NK-92 (cell line): Measurements from ENCODE around the gene SNAP23.

Source experiments
- DNase-seq: peaks from one replicate; lab custom pipeline; 2025; ENCODE audit not compliant: unreplicated experiment; lab: John Stamatoyannopoulos, UW

The SNAP23 gene

DNA sequence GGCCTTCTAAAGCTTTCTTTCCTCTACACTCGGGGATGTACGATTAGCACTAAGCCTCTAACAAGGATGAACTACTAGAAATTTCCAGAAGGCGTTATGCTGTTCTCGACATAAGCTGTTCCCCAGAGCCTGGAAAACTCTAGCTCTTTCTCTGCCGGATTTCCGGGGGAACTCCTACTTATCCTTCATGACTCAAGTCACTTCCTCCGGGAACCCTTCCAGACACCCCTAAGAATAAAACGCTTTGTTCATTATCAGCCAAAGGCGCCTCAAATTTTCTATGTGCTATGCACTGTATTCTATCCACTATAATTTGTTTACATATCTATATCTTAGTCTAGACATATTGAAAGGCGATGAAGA, 455 bp upstream of the SNAP23 start:
- no peak for DNase-seq

DNA sequence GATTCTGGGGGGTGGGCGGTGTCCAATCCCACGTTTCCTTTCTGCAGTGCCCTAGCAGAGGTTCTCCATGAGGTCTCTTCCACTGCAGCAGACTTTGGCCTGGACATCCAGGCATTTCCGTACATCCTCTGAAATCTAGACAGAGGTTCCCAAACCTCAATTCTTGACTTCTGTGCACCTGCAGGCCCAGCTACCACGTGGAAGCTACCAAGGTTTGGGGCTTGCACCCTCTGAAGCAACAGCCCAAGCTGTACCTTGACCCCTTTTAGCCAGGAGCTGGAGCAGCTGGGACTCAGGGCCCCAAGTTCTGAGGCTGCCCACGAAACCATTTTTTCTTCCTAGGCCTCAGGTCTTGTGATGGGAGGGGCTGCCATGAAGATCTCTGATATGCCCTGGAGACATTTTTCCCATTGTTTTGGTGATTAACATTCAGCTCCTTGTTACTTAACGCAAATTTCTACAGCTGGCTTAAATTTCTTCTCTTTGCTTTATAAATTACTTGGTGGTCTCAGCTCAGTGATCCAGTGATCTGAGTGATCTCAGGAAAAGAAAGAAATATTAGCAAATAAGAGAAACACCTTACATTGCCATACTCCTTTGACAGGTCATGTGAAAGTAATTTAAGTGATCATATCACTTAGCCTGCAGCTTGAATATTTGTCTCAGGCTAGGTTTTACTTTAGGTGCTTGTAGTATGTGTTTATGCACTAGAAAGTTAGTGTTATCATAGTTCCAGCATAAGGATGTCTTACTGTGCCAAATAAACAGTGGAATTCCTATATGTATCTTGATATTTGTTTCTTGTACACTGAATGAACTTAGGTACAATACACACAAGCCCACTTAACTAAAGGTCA, 3.0 kb downstream of the SNAP23 start:
- no peak for DNase-seq

DNA sequence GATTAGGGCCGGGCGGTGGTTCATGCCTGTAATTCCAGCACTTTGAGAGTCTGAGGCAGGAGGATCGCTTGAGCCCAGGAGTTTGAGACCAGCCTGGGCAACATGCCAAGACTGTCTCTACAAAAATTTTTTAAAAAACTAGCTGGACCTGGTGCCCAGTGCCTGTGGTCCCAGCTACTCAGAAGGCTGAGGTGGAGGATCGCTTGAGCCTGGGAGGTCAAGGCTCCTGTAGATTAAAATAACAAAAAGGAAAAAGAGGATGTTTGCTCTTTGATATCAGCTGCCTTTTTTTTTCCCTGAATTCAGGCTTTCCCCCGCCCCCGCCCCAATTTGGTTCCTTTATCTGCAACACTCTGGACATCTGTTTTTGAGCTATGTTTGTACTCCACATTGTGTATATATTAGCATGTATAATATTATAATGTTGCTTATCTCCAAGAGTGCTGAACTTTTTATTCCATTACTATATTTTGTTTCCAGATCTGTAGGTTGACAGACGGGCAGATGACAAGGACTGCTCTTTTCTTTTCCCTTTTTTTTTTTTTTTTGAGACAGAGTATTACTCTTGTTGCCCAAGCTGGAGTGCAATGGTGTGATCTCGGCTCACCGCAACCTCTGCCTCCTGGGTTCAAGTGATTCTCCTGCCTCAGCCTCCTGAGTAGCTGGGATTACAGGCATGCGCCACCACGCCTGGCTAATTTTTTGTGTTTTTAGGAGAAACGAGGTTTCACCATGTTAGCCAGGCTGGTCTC, 4.6 kb downstream of the SNAP23 start:
- no peak for DNase-seq

DNA sequence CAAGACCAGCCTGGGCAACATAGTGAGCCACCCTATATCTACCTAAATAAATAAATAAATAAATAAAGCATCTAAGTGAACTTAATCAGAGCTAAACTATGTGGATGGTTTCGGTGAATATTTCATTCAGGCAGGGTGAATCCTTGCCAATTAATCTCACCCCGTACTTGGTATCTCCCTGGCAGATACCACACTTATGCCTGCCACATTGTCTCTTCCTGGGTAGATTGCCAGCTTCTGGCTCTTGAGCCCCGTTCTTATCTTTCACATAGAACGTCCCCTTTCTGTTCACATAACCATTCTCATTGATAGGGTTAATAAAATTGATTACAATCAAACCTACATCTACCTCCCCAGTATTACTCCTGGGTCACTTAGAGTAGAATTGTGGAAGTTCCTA, 7.0 kb downstream of the SNAP23 start:
- no peak for DNase-seq

DNA sequence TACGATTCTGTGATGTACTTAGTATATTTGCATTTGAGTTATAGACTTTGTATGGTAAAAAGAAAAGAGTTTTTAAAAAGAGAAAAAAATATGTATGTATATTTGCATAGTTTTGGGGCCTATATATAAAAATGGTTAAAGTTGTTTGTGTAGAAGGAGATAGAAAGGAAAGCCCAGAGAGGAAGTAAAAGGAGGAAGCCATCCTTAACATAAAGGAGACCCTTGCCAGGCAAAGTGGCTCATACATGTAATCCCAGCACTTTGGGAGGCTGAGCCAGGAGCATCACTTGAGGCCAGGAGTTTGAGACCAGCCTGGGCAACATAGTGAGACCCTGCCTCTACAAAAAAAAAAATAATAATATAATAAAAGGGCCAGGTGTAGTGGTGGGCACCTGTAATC, 8.4 kb downstream of the SNAP23 start:
- no peak for DNase-seq

DNA sequence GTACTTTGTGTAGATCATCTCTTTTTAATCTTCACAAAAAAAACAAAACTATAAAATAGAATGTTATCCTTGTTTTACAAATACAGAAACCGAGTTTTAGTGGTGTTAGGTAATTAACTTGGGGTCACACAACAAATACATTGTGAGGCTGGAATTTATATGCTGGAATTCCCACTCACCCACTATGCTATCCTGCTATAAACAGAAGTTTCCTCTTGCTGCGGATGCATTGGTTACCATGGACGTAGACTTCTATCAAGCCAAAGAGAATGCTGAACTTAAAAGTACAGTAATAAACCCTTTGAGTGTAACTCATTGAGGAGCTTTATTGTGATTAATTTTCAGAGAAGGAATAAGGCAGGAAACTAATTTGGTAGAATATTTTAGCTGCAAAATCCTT, 9.2 kb downstream of the SNAP23 start:
- DNase-seq = no peak

DNA sequence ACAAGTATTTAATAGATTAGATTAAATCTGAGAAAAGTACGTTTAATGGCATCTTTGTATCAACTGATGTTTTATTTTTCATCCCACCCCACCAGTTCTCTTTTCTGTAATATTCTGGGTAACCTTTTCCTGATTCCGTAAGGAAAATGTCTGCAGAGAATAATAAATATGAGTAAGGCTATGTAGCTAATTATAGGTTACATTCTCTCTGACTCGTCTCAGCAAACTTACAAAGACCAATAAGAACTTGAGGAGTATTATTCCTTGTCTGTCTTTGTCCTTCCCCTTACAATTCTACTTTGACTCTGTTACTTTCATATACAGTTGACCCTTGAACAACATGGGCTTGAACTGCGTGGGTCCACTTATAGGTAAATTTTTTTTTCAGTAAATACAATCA, 12.1 kb downstream of the SNAP23 start:
- DNase-seq = no peak

DNA sequence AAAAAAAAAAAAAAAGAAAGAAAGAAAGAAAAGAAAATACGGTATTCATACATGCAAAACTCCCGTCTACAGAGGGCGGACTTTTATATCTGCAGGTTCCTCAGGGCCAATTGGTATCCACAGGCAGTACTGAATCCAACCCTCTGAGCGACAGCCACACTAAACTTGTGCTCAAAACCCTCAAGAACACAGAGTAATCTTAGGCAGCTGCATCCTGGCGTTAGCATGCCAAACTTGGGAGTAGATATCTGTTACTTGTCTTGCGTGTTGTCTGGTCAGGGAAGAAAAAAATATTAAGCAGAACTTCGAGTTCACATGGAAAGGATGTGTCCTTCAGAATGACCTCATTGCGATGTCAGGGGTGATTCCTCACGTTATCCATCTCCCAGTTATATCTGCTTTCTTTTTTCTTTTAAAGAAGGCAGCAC, 12.8 kb downstream of the SNAP23 start:
- no peak for DNase-seq

DNA sequence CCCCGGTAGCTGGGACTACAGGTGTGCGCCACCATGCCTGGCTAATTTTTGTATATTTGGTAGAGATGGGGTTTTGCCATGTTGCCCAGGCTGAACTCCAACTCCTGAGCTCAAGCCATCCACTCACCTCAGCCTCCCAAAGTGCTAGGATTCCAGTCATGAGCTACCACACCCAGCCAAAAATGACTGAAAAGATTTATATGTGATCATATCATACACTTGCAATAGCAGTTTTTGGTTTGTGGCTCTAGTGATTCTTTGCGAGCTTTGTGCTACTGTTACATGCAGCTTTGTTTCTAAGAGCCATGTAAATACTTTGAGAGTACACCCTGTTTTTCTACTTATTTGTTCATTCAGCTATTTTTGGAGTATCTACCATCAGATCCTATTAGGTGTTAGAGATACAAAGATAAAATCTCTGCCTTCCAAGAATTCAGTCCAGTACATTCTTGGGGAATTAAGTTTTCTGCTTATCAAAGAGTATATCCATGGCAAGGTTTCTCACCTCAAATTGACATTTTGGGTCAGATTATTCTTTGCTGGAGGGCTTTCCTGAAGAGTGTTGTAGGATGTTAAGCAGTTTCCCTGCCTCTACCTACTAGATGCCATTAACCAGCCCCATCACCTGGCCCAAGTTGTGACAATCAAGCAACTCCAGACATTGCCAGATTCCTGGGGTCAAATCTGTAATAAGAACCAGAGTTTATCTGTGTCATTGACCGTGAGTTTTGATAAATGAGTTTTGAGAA, 15.0 kb downstream of the SNAP23 start:
- no peak for DNase-seq

DNA sequence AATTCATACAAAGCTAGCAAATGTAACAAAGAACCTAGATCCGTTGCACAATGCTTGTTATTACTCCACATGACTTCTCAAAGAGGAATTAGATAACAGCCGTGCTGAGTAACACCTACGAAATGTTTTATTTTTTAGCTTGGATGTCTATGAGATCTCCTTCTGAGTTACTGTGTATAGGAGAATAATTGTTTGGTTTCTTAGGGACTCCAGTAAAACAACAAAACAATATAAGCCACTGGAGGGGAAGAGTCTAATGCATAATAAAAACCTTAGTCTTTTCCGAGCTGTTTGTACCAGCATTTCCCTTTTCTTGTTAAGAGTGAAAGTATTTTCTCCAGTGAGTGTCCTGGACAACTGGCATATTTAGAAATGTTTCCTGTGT, 15.6 kb downstream of the SNAP23 start:
- no peak for DNase-seq

DNA sequence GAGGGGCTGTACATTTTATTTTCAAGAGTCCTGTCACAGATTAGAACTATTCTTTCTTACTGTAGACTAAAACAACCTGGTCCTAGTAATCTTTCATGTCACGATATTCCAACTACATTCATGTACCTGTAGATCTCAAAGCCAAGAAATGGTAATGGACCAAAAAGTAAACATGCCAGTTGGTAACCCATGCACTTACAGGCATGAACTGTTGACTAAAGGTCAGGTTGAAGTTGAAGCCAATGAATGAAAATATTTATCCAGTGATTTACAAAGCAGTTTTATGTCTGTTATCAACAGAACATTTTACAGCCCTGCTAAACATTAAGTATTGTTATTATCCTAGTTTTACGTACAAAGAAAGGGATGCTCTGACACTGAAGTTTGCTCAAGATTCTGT, 27.9 kb downstream of the SNAP23 start:
- DNase-seq = no peak

DNA sequence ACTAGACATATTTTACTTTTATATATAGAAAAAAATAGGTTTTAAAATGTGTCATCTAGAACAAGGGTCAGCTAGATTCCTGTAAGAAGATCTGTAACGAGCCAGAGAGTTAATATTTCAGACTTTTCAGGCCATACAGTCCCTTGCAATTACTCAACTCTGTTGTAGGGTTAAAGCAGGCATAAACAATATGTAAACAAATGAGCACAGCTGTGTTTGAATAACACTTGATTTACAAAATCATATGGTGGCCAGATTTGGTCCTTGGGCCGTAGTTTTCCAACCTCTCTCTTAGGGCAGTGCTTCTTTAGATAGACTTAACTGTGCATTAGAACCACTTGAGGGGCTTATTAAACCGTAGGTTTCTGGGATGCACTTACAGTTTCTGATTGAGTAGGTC, 33.5 kb downstream of the SNAP23 start:
- no peak for DNase-seq

DNA sequence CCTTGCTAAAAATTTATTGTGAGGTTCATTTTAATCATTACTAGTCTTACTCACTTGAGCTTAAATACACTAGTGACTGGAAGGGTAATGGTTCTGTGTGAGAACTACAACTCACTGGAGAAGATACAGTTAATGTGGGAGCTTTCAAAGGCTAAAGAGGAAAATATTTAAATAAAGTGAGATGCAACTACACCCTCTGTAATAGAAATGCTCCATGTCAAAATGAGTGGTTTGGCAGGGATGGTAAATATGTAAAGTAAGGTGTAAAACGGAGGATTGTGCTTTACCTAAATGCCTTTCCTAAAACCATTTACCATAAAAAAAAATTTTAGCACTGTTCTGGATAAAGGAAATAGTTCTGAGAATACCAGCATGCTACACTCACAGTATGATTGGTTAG, 37.8 kb downstream of the SNAP23 start:
- DNase-seq = no peak

DNA sequence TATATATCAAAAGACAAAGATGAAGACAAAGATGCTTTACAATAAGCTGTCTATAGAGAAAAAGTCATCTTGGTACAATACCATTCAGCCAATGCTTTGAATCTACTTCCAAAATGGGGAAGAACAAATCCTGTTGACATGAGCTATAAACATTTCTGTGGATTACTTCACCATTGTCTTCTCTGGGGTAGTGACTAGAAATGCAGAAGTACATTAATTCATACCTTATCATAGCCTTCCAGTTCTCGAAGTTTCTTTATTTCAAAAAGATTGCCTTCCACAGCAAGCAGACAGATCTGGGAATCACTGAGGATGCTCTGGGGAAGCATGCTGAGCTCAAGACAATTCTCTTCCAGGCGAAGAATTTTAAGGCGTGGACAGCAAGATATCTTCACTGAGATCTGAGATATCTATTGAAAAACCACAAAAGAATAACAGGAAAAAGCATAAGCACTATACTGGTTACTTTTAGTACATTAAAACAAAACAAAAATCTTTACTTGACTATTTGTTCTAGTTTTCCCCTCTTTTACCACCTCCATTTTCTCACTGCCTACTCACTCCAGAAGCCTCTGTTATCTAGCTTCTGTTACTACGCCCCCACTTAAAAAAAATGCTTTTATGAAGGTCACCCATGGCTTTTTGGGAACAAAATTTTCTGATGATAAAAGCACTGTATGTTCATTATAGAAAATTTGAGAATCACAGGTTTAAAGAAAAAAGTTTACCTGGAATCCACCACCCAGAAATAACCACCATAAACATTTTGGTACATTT, 49.6 kb downstream of the SNAP23 start:
- DNase-seq = no peak

DNA sequence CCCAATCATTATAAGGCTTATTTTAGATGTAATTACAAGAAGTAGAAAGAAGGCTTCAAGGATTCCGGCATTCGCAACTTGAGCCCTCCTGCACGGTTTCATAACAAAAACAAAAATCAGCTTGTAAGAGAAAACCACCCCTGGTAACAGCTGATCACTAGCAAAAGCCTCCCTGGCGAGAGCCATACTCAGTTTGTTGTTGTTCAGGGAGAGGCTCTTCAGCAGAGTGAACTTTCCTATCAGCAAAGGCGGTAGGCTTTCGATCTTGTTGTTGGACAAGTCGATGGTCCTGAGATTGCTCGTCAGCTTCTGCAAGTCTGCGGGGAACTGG, 52.4 kb downstream of the SNAP23 start:
- DNase-seq = no peak

DNA sequence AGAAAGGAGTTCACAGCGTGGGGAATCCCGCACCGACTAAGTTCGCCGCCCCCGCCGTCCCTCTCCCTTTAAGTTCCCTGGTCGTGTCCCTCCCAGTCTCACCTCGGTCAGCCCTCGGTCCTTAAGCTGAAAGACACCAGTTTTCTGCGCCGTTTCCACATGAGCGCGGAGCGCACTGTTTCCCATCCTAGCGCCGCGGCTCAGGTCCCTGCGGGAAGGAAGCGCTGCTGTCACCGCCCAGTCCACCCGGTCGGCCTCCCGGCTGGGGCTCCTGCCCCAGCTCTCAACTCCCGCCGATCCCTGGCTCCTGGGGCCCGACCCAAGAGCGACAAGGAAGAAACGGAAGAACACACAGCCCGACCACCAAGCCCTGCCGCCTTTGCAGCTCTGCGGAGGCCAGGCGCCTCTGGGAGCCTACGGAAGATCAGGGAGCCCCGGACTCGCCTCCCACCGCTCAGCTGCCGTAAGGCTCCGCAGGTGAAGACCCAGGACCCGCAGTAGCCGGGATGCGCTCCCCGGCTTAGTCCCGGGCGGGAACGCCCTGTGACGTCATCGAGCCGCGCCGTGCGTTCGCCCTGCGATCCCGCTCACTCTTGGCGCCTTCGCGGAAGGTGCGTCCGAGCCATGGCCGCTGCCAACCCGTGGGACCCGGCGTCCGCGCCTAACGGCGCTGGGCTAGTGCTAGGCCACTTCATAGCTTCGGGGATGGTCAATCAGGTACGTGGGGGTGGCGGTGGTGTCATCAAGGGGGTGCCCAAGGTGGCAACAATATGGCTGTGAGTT, 53.0 kb downstream of the SNAP23 start, which contains the start of the genes HAUS2 and LRRC57:
Gene HAUS2 (plus strand): TSS at position 590 of the 783 bp plus-strand sequence. CDS start 35 bp downstream, at position 625.
Gene LRRC57 (minus strand): TSS at position 545 of the 783 bp plus-strand sequence. CDS start 359 bp downstream, at position 186.
- DNase-seq = no peak

DNA sequence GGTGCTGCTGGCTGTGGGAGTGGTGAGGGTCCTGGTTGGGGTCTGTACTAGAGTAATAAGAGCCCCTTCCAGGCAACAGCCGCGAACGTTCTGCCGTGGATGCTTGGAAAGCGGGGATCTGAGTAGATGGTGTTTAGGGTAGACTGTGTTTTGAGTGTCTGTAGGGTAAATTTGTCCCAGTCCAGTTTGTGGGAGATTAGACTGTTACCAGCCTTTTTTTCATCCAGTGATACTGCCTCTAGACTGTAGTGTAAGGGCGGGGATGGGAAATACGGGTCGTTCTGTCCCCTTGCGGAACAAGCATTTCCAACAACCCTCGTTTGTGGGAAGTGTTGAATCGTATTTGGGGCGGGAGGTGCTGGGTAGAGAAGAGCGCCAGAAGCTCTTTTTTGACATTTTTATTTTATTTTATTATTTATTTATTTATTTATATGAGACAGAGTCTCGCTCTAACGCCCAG, 53.6 kb downstream of the SNAP23 start:
- DNase-seq = no peak

DNA sequence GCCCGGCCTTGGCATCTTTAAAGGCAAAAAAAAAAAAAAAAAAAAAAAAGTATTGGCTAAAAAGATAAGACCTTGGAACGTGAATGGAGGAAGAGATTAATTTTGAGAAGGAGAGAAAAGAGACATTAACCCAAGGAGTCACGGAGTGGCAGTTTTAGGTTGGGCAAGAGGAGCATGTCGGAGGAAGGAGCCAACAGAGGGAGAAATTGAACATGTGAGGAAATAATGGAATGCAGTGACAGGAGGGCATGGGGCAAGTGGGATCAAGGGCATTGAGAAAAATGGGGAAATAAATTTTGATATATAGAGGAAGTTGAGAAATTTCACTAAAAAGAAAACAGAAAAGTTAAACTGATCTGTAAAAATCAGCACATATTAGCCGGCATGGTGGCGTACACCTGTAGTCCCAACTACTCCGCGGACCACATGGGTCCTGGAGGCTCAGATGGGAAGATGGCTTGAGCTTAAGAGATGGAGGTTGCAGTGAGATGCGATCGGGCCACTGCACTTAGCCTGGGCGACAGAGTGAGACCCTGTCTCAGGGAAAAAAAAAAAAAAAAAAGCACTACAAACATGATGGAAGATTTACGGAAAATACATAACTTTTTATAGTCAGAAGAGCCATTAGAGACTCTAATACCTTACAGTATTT, 54.4 kb downstream of the SNAP23 start:
- DNase-seq = no peak

DNA sequence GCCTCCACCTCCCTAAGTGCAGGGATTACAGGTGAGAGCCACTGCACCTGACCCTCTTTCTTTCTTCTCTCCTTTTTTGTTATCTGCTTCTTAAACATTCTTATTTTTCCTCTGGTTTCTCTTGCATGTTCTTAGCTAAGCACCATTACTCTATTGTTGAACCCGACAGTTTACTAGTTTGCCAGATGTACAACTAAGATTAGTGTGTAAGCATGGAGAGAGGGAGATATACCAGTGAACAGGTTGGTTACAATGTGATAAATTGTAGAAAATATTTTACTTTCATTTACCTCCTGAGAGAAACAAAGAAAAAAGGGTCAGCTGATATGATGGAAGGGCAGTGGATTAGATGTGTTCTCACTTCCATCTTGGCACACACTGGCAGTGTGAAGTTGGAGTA, 58.1 kb downstream of the SNAP23 start:
- DNase-seq = no peak
